ENCODE results near the gene S100PBP. TPM values are rescaled to one million over a fixed set of nuclear protein-coding genes. Genes with fewer than 3 reads are reported as not detected.
A peak's percentile ranks its signal among the peaks of the same experiment; 100 is the strongest.

S100PBP gene
- total and polyA plus RNA-seq, 2 of the 13 experiments (the other 11 are each of a cell fraction or from before 2014, with no cell fraction given): 20.4 to 26.1 TPM

DNA sequence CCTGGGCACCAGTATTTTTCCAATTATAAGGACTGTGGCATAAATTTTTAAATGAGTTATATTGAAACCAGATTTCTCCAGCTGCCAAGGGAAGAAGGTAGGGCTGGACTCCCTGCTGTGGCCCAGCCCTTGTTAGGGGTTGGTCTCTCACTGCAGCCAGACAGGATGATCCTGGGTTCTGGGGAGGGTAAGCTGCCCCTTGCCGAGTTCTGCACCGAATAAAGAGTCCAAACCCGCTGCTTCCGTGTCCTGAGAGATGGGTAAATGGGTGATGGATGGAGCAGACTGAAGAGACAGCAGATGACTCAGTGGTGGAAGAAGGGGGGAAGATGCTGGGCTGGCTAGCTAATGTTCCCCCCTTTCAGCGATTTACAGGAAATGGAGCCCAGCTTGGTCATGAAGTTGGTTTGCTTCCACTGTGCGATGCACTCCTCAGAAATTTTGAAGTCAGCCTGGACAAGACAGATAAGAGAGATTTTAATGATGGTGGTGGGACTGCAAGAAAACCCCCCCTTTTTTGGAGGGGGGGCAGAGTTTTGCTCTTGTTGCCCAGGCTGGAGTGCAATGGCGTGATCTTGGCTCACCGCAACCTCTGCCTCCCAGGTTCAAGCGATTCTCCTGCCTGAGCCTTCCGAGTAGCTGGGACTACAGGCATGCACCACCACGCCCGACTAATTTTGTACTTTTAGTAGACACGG, 41.7 kb upstream of the S100PBP start:
- Histone ChIP-seq H3K4me2 (ENCODE audit: low read depth, low read length) (no peak overlapping the region), H4K20me1 (ENCODE audit: insufficient read depth, low read length) (no peaks in the 10 kb centered on the region), H3K9me3 (ENCODE audit: low read length) (no peaks in the 10 kb centered on the region), H3K4me1 (ENCODE audit: insufficient read depth, low read length) (no peaks in the 10 kb centered on the region), H2AFZ (ENCODE audit: low read length) (no peak overlapping the region), H3K27ac (ENCODE audit: extremely low read length, insufficient read depth, low read length) (no peak overlapping the region), H3K27me3 (ENCODE audit: control insufficient read depth in 1 of 2, insufficient read depth in 2 of 2, low read length in 2 of 2) (no peaks in the 10 kb centered on the region), H3K36me3 (replicated peaks in 1 of 2; ENCODE audit: control insufficient read depth in 1 of 2, insufficient read depth in 2 of 2, low read length in 2 of 2) (peaks cover 28 to 48% of the 10 kb centered on the region in 2 experiments), H3K79me2 (ENCODE audit: insufficient read depth, low read length) (no peaks in the 10 kb centered on the region), H3K4me3 (replicated peaks in 1 of 3; ENCODE audit: insufficient read depth in 1 of 3, low read depth in 2 of 3, low read length in 3 of 3) (no peak overlapping the region), H3K9ac (ENCODE audit: insufficient read depth, low read depth, low read length) (no peak overlapping the region)
- in situ Hi-C loops (cut with HindIII; ENCODE audit: extremely low pct_ligation_motif_present, low pct_unique_long_range_greater_than_20kb) (no loop called here), intact Hi-C loops (cut with micrococcal nuclease; ENCODE audit: unreplicated experiment) (no loop called here)
- ATAC-seq (no peak), FAIRE-seq (no peak), DNase-seq (ENCODE audit: low spot score) (no peak)
- POLR2A ChIA-PET: interaction anchor here (4.9 kb wide), 1 partner anchor 63 kb away, joined by 51 read pairs; no protein-coding TSS in a partner anchor
- WGBS (ENCODE audit: low lambda C conversion rate): 97% methylated on average over 13 of the region's 13 CpGs
- TF ChIP-seq, protein P1, sequence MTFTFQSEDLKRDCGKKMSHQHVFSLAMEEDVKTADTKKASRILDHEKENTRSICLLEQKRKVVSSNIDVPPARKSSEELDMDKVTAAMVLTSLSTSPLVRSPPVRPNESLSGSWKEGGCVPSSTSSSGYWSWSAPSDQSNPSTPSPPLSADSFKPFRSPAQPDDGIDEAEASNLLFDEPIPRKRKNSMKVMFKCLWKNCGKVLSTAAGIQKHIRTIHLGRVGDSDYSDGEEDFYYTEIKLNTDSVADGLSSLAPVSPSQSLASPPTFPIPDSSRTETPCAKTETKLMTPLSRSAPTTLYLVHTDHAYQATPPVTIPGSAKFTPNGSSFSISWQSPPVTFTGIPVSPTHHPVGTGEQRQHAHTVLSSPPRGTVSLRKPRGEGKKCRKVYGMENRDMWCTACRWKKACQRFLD (CRISPR knock-in tag; IDR thresholded peaks at IDR 0.05; ENCODE audit: borderline replicate concordance): no peak
- peak; percentile 32 for TF ChIP-seq RBM22 (optimal IDR thresholded peaks at IDR 0.05; ENCODE audit: low read length)
- BruUV-seq (replicated peaks): TSS peak; percentile 55
- CTCF ChIA-PET (ENCODE audit: low intra/inter-chr PET ratio, low total read pairs): interaction anchor here (4.4 kb wide), 1 partner anchor 63 kb away, joined by 88 read pairs; no protein-coding TSS in a partner anchor

- Histone ChIP-seq H3K4me2 (ENCODE audit: low read depth, low read length) (no peak overlapping the region), H4K20me1 (ENCODE audit: insufficient read depth, low read length) (no peaks in the 10 kb centered on the region), H3K4me3 (replicated peaks in 1 of 3; ENCODE audit: insufficient read depth in 1 of 3, low read depth in 2 of 3, low read length in 3 of 3) (no peak overlapping the region), H3K79me2 (ENCODE audit: insufficient read depth, low read length) (no peaks in the 10 kb centered on the region), H3K36me3 (replicated peaks in 1 of 2; ENCODE audit: control insufficient read depth in 1 of 2, insufficient read depth in 2 of 2, low read length in 2 of 2) (peaks cover 40 to 83% of the 10 kb centered on the region in 2 experiments), H3K27me3 (ENCODE audit: control insufficient read depth in 1 of 2, insufficient read depth in 2 of 2, low read length in 2 of 2) (no peaks in the 10 kb centered on the region), H2AFZ (ENCODE audit: low read length) (no peak overlapping the region), H3K27ac (ENCODE audit: extremely low read length, insufficient read depth, low read length) (no peak overlapping the region), H3K4me1 (ENCODE audit: insufficient read depth, low read length) (no peaks in the 10 kb centered on the region), H3K9ac (ENCODE audit: insufficient read depth, low read depth, low read length) (no peak overlapping the region), H3K9me3 (ENCODE audit: low read length) (no peaks in the 10 kb centered on the region)
- DNase-seq (ENCODE audit: low spot score) (no peak), FAIRE-seq (no peak), ATAC-seq (no peak)
- TF ChIP-seq ZNF264 (CRISPR knock-in tag; IDR thresholded peaks at IDR 0.05) (no peak), ZNF547 (CRISPR knock-in tag; IDR thresholded peaks at IDR 0.05) (no peak), RBM22 (optimal IDR thresholded peaks at IDR 0.05; ENCODE audit: low read length) (peak; percentile 65), ZHX1 (CRISPR knock-in tag; IDR thresholded peaks at IDR 0.05; ENCODE audit: low read depth) (no peak), KLF16 (CRISPR knock-in tag; IDR thresholded peaks at IDR 0.05) (no peak), NR1H2 (CRISPR knock-in tag; IDR thresholded peaks at IDR 0.05; ENCODE audit: borderline replicate concordance, low read depth) (no peak)
- TF ChIP-seq, protein P2, sequence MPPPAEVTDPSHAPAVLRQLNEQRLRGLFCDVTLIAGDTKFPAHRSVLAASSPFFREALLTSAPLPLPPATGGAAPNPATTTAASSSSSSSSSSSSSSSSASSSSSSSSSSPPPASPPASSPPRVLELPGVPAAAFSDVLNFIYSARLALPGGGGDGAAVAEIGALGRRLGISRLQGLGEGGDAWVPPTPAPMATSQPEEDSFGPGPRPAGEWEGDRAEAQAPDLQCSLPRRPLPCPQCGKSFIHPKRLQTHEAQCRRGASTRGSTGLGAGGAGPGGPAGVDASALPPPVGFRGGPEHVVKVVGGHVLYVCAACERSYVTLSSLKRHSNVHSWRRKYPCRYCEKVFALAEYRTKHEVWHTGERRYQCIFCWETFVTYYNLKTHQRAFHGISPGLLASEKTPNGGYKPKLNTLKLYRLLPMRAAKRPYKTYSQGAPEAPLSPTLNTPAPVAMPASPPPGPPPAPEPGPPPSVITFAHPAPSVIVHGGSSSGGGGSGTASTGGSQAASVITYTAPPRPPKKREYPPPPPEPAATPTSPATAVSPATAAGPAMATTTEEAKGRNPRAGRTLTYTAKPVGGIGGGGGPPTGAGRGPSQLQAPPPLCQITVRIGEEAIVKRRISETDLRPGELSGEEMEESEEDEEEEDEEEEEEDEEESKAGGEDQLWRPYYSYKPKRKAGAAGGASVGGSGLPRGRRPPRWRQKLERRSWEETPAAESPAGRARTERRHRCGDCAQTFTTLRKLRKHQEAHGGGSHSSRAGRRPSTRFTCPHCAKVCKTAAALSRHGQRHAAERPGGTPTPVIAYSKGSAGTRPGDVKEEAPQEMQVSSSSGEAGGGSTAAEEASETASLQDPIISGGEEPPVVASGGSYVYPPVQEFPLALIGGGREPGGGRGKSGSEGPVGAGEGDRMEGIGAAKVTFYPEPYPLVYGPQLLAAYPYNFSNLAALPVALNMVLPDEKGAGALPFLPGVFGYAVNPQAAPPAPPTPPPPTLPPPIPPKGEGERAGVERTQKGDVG (CRISPR knock-in tag; IDR thresholded peaks at IDR 0.05; ENCODE audit: borderline replicate concordance): no peak
- ChIA-PET CTCF (ENCODE audit: low intra/inter-chr PET ratio, low total read pairs) (no interaction called here), POLR2A (no interaction called here)
- intact Hi-C loops (cut with micrococcal nuclease; ENCODE audit: unreplicated experiment) (no loop called here), in situ Hi-C loops (cut with HindIII; ENCODE audit: extremely low pct_ligation_motif_present, low pct_unique_long_range_greater_than_20kb) (no loop called here)
- BruUV-seq (replicated peaks): no TSS peak
- WGBS (ENCODE audit: low lambda C conversion rate): 93% methylated on average over 4 of the region's 5 CpGs
Observed at GRCh38 chr1:32779242-32779641, 38.2 kb upstream of the S100PBP start.
